Sigmoid colon (tissue), 7 donors: Measurements from ENCODE around the gene COL28A1. TPM values are rescaled to one million over a fixed set of nuclear protein-coding genes. Genes with fewer than 3 reads are reported as not detected.

Source experiments
- DNase-seq: peaks from one replicate; pipeline ENCODE4 v3.0.0-alpha.2; 2019
- H3K27ac ChIP-seq, 4 donors: fragments of 200-600 bp; sonication (generic); one replicate each; pipeline ENCODE4 v1.5.1; 2016 to 2019; ENCODE audit warnings: mild to moderate bottlenecking in 1 of 4
- H3K27me3 ChIP-seq, 3 donors: fragments of 200-600 bp; sonication (generic); one replicate each; pipeline ENCODE4 v1.5.1; 2019; ENCODE audit warnings: mild to moderate bottlenecking in 1 of 3
- H3K36me3 ChIP-seq, 4 donors: fragments of 200-600 bp; sonication (generic); one replicate each; pipeline ENCODE4 v1.5.1; 2016 to 2019
- H3K4me1 ChIP-seq, 4 donors: fragments of 200-600 bp; sonication (generic); one replicate each; pipeline ENCODE4 v1.5.1; 2017 to 2019
- H3K4me3 ChIP-seq, 4 donors: fragments of 200-600 bp; sonication (generic); one replicate each; pipeline ENCODE4 v1.5.1; 2017 to 2019; ENCODE audit warnings: mild to moderate bottlenecking in 2 of 4, moderate library complexity in 1 of 4
- H3K9me3 ChIP-seq, 4 donors: fragments of 200-600 bp in 3 of 4; sonication (generic) in 3 of 4; one replicate each; pipeline versions ENCODE4 v1.5.1 to v1.6.1; 2013 to 2019
- EP300 ChIP-seq, 4 donors: sonication (generic); formaldehyde crosslinking; IDR thresholded peaks; one replicate each; pipeline ENCODE4 v1.6.1; 2017; ENCODE audit warnings: antibody characterized with exemption in 4 of 4
- POLR2A ChIP-seq, 2 donors: fragments of 450-650 bp; IDR thresholded peaks; one replicate each; pipeline ENCODE4 v1.6.1; 2016; ENCODE audit warnings: antibody characterized with exemption in 2 of 2, mild to moderate bottlenecking in 2 of 2, moderate library complexity in 2 of 2
- POLR2AphosphoS5 ChIP-seq, 4 donors: sonication (generic); formaldehyde crosslinking; IDR thresholded peaks; one replicate each; pipeline ENCODE4 v1.6.1; 2017; ENCODE audit warnings: antibody characterized with exemption in 4 of 4
- WGBS, 2 donors: extraction: QIAGEN DNeasy Blood & Tissue Kit; methylation state at CpG; one replicate each; pipeline ENCODE4 v1.1.7; 2013; 5-methylcytosine and 5-hydroxymethylcytosine counted together
- intact Hi-C: fragments of 100-400 bp; cut with DNase I; formaldehyde crosslinking; loops from one replicate; pipeline ENCODE4 v1.15.1; 2023
- polyA plus RNA-seq, 3 donors: library from polyadenylated mRNA; stranded (reverse); fragments of 200-250 nt; gene quantifications; one replicate each; pipeline ENCODE4 v1.2.3, GENCODE V29; 2013
- total RNA-seq, 4 donors: library from RNA; depleted of rRNA; stranded (reverse); fragments of >200 nt; gene quantifications; one replicate each; pipeline ENCODE4 v1.1.0, GENCODE V29; 2016
- TF ChIP-seq, protein P1 (sequence below), 4 experiments: fragments of 450-650 bp in 3 of 4; fragments of 200-600 bp in 1 of 4; IDR thresholded peaks; one replicate each; pipeline ENCODE4 v1.5.1; 2016 to 2019; ENCODE audit warnings: antibody characterized with exemption in 4 of 4, mild to moderate bottlenecking in 3 of 4, moderate library complexity in 2 of 4
- donor health status: healthy with polysubstance abuse.
- donor health status: Bipolar disorder and iron deficiency.
- donor health status: healthy.

The COL28A1 gene
- total and polyA plus RNA-seq, 7 donors: 0.60 to 25.5 (median 9.9) TPM

DNA sequence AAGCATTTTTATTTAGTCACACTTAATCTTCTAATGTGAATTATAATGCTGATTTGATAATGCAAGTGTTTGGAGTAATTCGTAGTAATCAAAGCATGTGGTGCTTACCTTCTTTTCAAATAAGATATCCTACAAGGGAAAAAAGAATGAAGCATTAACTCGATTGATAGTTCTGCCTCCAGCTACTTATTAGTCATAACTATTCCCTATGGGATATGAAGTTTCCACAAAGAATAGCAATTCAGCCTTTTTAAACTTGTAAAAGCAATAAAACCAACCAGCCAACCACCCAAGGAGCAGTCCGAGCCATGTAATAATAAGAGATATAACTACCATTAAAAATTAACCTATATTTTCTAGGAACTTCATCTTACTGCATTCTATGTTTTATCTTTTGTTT lies 11.6 kb downstream of the COL28A1 start:
- Histone ChIP-seq H3K9me3 (no peaks in the 10 kb centered on the region), H3K27me3 (no peaks in the 10 kb centered on the region), H3K4me3 (no peak overlapping the region), H3K27ac (no peak overlapping the region), H3K4me1 (no peaks in the 10 kb centered on the region), H3K36me3 (no peaks in the 10 kb centered on the region)
- no peak for DNase-seq
- intact Hi-C loops: no loop called here
- no peak for TF ChIP-seq POLR2A (IDR thresholded peaks at IDR 0.05)
- TF ChIP-seq POLR2AphosphoS5 (IDR thresholded peaks at IDR 0.05): no peak
- WGBS, 2 donors: 48 to 77% methylated on average over 3 of the region's 3 CpGs

DNA sequence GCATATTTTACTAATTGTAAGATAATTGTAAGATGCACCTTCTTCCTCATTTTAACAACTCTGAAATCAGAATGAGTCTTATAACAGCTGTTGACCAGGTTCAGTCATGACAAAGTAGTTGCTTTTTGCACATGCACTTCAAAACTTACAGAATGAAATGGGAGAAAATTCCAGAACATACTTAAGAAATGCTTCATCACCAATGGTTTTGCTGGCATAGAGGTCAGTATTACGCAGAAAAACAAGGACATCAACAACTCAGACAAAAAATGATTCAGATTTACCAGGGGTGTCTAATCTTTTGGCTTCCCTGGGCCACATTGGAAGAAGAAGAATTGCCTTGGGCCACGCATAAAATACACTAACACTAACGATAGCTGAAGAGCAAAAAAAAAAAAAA lies 13.3 kb downstream of the COL28A1 start:
- no peaks in the 10 kb centered on the region for H3K27me3 ChIP-seq
- TF ChIP-seq POLR2AphosphoS5 (IDR thresholded peaks at IDR 0.05) (no peak), EP300 (IDR thresholded peaks at IDR 0.05) (no peak), POLR2A (IDR thresholded peaks at IDR 0.05) (no peak)
- TF ChIP-seq, protein P1, sequence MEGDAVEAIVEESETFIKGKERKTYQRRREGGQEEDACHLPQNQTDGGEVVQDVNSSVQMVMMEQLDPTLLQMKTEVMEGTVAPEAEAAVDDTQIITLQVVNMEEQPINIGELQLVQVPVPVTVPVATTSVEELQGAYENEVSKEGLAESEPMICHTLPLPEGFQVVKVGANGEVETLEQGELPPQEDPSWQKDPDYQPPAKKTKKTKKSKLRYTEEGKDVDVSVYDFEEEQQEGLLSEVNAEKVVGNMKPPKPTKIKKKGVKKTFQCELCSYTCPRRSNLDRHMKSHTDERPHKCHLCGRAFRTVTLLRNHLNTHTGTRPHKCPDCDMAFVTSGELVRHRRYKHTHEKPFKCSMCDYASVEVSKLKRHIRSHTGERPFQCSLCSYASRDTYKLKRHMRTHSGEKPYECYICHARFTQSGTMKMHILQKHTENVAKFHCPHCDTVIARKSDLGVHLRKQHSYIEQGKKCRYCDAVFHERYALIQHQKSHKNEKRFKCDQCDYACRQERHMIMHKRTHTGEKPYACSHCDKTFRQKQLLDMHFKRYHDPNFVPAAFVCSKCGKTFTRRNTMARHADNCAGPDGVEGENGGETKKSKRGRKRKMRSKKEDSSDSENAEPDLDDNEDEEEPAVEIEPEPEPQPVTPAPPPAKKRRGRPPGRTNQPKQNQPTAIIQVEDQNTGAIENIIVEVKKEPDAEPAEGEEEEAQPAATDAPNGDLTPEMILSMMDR (IDR thresholded peaks at IDR 0.05): no peak
- 92 to 97% methylated on average over 3 of the region's 3 CpGs for WGBS, 2 donors
- H3K9me3 ChIP-seq: no peaks in the 10 kb centered on the region
- H3K36me3 ChIP-seq: no peaks in the 10 kb centered on the region
- no peak for DNase-seq
- no peaks in the 10 kb centered on the region for H3K4me1 ChIP-seq
- no peak overlapping the region for H3K4me3 ChIP-seq
- intact Hi-C loops: no loop called here
- no peak overlapping the region for H3K27ac ChIP-seq

DNA sequence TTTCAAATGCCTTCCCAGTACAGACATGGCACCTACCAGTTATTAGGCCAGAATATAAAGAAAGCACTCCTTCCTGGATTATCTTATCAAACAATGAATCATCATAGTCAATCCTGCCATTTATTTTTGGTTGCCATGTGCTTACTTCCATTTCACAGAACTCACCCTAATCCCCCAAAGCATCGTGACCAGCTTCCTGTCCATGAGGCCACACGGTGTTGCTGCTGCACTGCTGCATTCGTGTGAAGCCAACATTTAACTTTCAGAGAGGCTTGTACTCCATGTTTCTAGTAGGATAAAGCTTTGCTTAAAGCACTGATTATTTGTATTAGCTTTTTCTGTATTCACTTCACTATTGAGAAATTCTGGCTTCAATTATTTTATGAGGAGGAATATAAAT lies 14.4 kb downstream of the COL28A1 start:
- Histone ChIP-seq H3K27me3 (no peaks in the 10 kb centered on the region), H3K4me1 (no peaks in the 10 kb centered on the region), H3K27ac (no peak overlapping the region), H3K4me3 (no peak overlapping the region), H3K9me3 (no peaks in the 10 kb centered on the region), H3K36me3 (no peaks in the 10 kb centered on the region)
- WGBS, 2 donors: 62 to 89% methylated on average over 3 of the region's 3 CpGs
- intact Hi-C loops: no loop called here
- DNase-seq: no peak
- TF ChIP-seq POLR2AphosphoS5 (IDR thresholded peaks at IDR 0.05): no peak

DNA sequence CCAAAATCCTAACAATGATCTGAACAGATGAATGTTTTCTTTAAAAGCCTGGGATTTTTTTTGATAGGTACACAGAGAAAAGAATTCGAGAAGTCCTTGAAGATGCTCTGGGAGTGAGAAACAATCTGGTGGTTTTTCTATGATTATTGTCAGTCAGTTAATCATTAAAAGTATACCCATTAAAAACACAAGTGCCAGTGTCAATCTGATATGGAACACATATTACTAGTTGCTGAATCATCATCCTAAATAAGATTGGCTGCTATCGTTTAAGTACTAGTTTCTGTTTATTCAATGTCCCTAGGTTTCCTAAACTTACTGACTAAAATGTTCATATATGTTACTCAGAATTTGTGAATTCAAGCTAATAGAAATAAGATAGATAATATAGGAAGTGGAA lies 16.1 kb downstream of the COL28A1 start:
- TF ChIP-seq POLR2A (IDR thresholded peaks at IDR 0.05) (no peak), EP300 (IDR thresholded peaks at IDR 0.05) (no peak), POLR2AphosphoS5 (IDR thresholded peaks at IDR 0.05) (no peak)
- TF ChIP-seq, protein P1 (IDR thresholded peaks at IDR 0.05): no peak
- H3K4me3 ChIP-seq: no peak overlapping the region
- H3K27me3 ChIP-seq: no peaks in the 10 kb centered on the region
- H3K4me1 ChIP-seq: no peaks in the 10 kb centered on the region
- intact Hi-C loops: no loop called here
- H3K9me3 ChIP-seq: no peaks in the 10 kb centered on the region
- H3K27ac ChIP-seq: no peak overlapping the region
- H3K36me3 ChIP-seq: no peaks in the 10 kb centered on the region
- DNase-seq: no peak
- WGBS, 2 donors: 34 to 64% methylated on average over 2 of the region's 2 CpGs

DNA sequence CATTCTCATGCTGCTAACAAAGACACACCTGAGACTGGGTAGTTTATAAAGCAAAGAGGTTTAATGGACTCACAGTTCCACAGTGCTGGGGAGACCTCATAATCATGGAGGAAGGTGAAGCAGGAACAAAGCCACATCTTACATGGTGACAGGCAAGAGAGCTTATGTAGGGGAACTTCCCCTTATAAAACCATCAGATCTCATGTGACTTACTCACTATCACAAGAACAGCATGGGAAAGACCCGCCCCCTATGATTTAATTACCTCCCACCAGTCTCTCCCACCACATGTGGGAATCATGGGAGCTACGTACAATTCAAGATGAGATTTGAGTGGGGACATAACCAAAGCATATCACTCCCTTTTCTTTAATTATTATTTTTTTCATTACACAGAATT lies 16.6 kb downstream of the COL28A1 start:
- H3K4me3 ChIP-seq: no peak overlapping the region
- H3K27me3 ChIP-seq: no peaks in the 10 kb centered on the region
- intact Hi-C loops: no loop called here
- H3K27ac ChIP-seq: no peak overlapping the region
- H3K36me3 ChIP-seq: no peaks in the 10 kb centered on the region
- no peaks in the 10 kb centered on the region for H3K4me1 ChIP-seq
- no peaks in the 10 kb centered on the region for H3K9me3 ChIP-seq
- no peak for DNase-seq
- WGBS, 2 donors: 84 to 88% methylated on average over 2 of the region's 2 CpGs
- TF ChIP-seq EP300 (IDR thresholded peaks at IDR 0.05) (no peak), POLR2A (IDR thresholded peaks at IDR 0.05) (no peak)
- TF ChIP-seq, protein P1 (IDR thresholded peaks at IDR 0.05): no peak

DNA sequence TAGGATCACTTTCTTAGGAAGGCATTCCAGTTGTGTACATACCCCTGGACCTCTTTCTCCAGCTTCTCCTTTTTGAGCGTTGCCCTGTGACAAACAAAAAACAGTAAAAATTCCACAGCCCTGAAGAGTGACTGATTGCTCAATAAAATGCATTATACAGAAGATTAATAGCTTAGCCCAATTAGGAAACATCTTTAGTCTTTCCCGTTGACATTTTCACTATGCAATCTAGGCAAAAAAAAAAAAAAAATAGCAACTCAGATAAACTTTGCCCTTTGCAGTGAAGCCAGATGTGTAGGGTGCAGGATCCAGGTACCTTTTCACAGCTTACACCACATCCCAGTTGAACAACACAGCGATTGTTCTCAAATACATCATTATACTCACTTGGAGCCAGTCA lies 17.9 kb downstream of the COL28A1 start:
- no peak for TF ChIP-seq EP300 (IDR thresholded peaks at IDR 0.05)
- TF ChIP-seq, protein P1 (IDR thresholded peaks at IDR 0.05): no peak
- H3K4me3 ChIP-seq: no peak overlapping the region
- no peaks in the 10 kb centered on the region for H3K4me1 ChIP-seq
- H3K9me3 ChIP-seq: no peaks in the 10 kb centered on the region
- no peaks in the 10 kb centered on the region for H3K27me3 ChIP-seq
- 13 to 47% methylated on average over 3 of the region's 3 CpGs for WGBS, 2 donors
- no peak for DNase-seq
- no peaks in the 10 kb centered on the region for H3K36me3 ChIP-seq
- H3K27ac ChIP-seq: no peak overlapping the region
- intact Hi-C loops: no loop called here
